ENCODE data around the gene STAG1. TPM values are rescaled to one million over a fixed set of nuclear protein-coding genes. Genes with fewer than 3 reads are reported as not detected.

The STAG1 gene
- total and polyA plus RNA-seq, 9 of the 15 experiments (the other 6 are each of a cell fraction or from before 2014, with no cell fraction given): 2.7 to 17.7 (median 8.8) TPM

- TF ChIP-seq ZMIZ1 (IDR thresholded peaks at IDR 0.05; ENCODE audit: low read depth in 2 of 2, low read length in 2 of 2): no peak
- no peak for TF ChIP-seq NELFE (IDR thresholded peaks at IDR 0.05; ENCODE audit: insufficient read depth, insufficient read length)
- TF ChIP-seq ATF7 (IDR thresholded peaks at IDR 0.05): no peak
- no peak for TF ChIP-seq TCF7L2 (IDR thresholded peaks at IDR 0.05; ENCODE audit: low read depth, low read length)
- no peak for TF ChIP-seq BRF2 (IDR thresholded peaks at IDR 0.05; ENCODE audit: borderline replicate concordance, insufficient read depth, insufficient read length)
- no peak for TF ChIP-seq CREBBP (IDR thresholded peaks at IDR 0.05; ENCODE audit: low read depth, low read length)
- TF ChIP-seq DMBX1 (CRISPR knock-in tag; IDR thresholded peaks at IDR 0.05; ENCODE audit: borderline replicate concordance): no peak
- no peak for TF ChIP-seq KHSRP (IDR thresholded peaks at IDR 0.05)
Observed at GRCh38 chr3:136444581-136444980, 307.6 kb downstream of the STAG1 start (continued).

Data from K562 (cell line).